HepG2 (cell line): ENCODE measurements around the gene SPACDR. TPM values are rescaled to one million over a fixed set of nuclear protein-coding genes. Genes with fewer than 3 reads are reported as not detected.
A peak's percentile ranks its signal among the peaks of the same experiment; 100 is the strongest.

Experiments used
- BRCA1 ChIP-seq: sonication (generic); formaldehyde crosslinking; IDR thresholded peaks from 2 replicates; pipeline ENCODE4 v1.4.0; 2020; ENCODE audit warnings: missing genetic modification reagents
- DPF2 ChIP-seq: sonication (generic); formaldehyde crosslinking; IDR thresholded peaks from 2 replicates; pipeline ENCODE4 v1.4.0; 2020; ENCODE audit warnings: mild to moderate bottlenecking, low read depth, missing genetic modification reagents, borderline replicate concordance
- FOXP1 ChIP-seq, 2 experiments: fragments of 450-650 bp in 1 of 2; IDR thresholded peaks; 2 replicates each; pipeline ENCODE4 v1.6.1; 2017 to 2018; ENCODE audit warnings: antibody characterized with exemption in 1 of 2
- JDP2 ChIP-seq: sonication (generic); formaldehyde crosslinking; IDR thresholded peaks from 2 replicates; pipeline ENCODE4 v1.8.1; 2022; ENCODE audit warnings: missing genetic modification reagents, borderline replicate concordance
- KDM3A ChIP-seq: IDR thresholded peaks from 2 replicates; pipeline ENCODE4 v1.6.1; 2018; ENCODE audit warnings: low read depth, missing compliant biosample characterization
- NFKB2 ChIP-seq: sonication (generic); formaldehyde crosslinking; IDR thresholded peaks from 2 replicates; pipeline ENCODE4 v1.4.0; 2020; ENCODE audit warnings: missing genetic modification reagents, borderline replicate concordance
- PHF5A ChIP-seq: IDR thresholded peaks from one replicate; pipeline ENCODE4 v1.6.1; 2018; ENCODE audit warnings: low read depth, missing genetic modification reagents; ENCODE audit not compliant: unreplicated experiment
- SP5 ChIP-seq: IDR thresholded peaks from 2 replicates; pipeline ENCODE4 v1.6.1; 2016; ENCODE audit warnings: low read depth, borderline replicate concordance
- SRSF9 ChIP-seq: fragments of 200-400 bp; formaldehyde crosslinking; IDR thresholded peaks from 2 replicates; pipeline ENCODE4 v1.6.1; 2018; ENCODE audit warnings: borderline replicate concordance, mild to moderate bottlenecking, low read depth, low read length; ENCODE audit not compliant: insufficient read depth, poor library complexity, severe bottlenecking
- SRY ChIP-seq: sonication (generic); formaldehyde crosslinking; IDR thresholded peaks from 2 replicates; pipeline ENCODE4 v1.8.0; 2022; ENCODE audit warnings: mild to moderate bottlenecking, missing genetic modification reagents
- TOPORS ChIP-seq: sonication (generic); formaldehyde crosslinking; IDR thresholded peaks from 2 replicates; pipeline ENCODE4 v1.8.0; 2023; ENCODE audit warnings: mild to moderate bottlenecking, missing genetic modification reagents
- U2AF2 ChIP-seq: fragments of 200-400 bp; formaldehyde crosslinking; IDR thresholded peaks from 2 replicates; pipeline ENCODE4 v1.6.1; 2017; ENCODE audit warnings: low read depth, mild to moderate bottlenecking, low read length
- ZNF317 ChIP-seq: sonication (generic); formaldehyde crosslinking; IDR thresholded peaks from 2 replicates; pipeline ENCODE4 v1.5.0; 2020; ENCODE audit warnings: mild to moderate bottlenecking, missing genetic modification reagents
- ZNF605 ChIP-seq: sonication (generic); formaldehyde crosslinking; IDR thresholded peaks from 2 replicates; pipeline ENCODE4 v1.8.0; 2022; ENCODE audit warnings: mild to moderate bottlenecking, missing genetic modification reagents
- ZNF703 ChIP-seq: sonication (generic); formaldehyde crosslinking; IDR thresholded peaks from 2 replicates; pipeline ENCODE4 v1.5.1; 2020; ENCODE audit warnings: missing genetic modification reagents, mild to moderate bottlenecking, moderate library complexity, borderline replicate concordance
- ZNF761 ChIP-seq: sonication (generic); formaldehyde crosslinking; conservative IDR thresholded peaks from 2 replicates; pipeline ENCODE4 v1.4.0; 2020; ENCODE audit warnings: mild to moderate bottlenecking, missing genetic modification reagents
- ZSCAN21 ChIP-seq: sonication (generic); formaldehyde crosslinking; IDR thresholded peaks from 2 replicates; pipeline ENCODE4 v1.8.0; 2022; ENCODE audit warnings: mild to moderate bottlenecking, missing genetic modification reagents, moderate library complexity, borderline replicate concordance
- polyA plus RNA-seq, 8 experiments: library from polyadenylated mRNA; depleted of rRNA in 3 of 8; stranded (reverse) in 7 of 8; unstranded in 1 of 8; fragments of >200 nt; fragmentation: Illumina TruSeq in 4 of 8; extraction: Trizol in 4 of 8; gene quantifications; 2 replicates each; pipeline versions ENCODE4 v1.2.1 to v1.2.3, GENCODE V29; 2011 to 2016; ENCODE audit warnings: low read depth in 4 of 8, missing spikeins in 1 of 8, mixed read lengths in 1 of 8; ENCODE audit not compliant: insufficient read depth in 1 of 8
- total RNA-seq, 5 experiments: library from RNA; depleted of rRNA; stranded (reverse); fragments of >200 nt; fragmentation: Illumina TruSeq; extraction: Trizol; gene quantifications; 2 replicates each; pipeline ENCODE4 v1.2.3, GENCODE V29; 2016; ENCODE audit warnings: low read depth in 1 of 5
- TF ChIP-seq, protein P1 (sequence below), 2 experiments: sonication (generic) in 1 of 2; formaldehyde crosslinking in 1 of 2; IDR thresholded peaks; 2 replicates each; pipeline versions ENCODE4 v1.4.0 to v1.6.1; 2018 to 2020; ENCODE audit warnings: missing genetic modification reagents in 2 of 2, borderline replicate concordance in 1 of 2, low read depth in 1 of 2, mild to moderate bottlenecking in 1 of 2, missing biosample characterization in 1 of 2
- TF ChIP-seq, protein P2 (sequence below): sonication (generic); formaldehyde crosslinking; IDR thresholded peaks from 2 replicates; pipeline ENCODE4 v1.4.0; 2020; ENCODE audit warnings: missing genetic modification reagents, mild to moderate bottlenecking, borderline replicate concordance
- TF ChIP-seq, protein P3 (sequence below): sonication (generic); formaldehyde crosslinking; IDR thresholded peaks from 2 replicates; pipeline ENCODE4; 2020; ENCODE audit warnings: missing genetic modification reagents, mild to moderate bottlenecking, borderline replicate concordance

SPACDR gene
- total and polyA plus RNA-seq, 2 of the 13 experiments (the other 11 are each of a cell fraction or from before 2014, with no cell fraction given): 0.41 TPM; not detected in 1

DNA sequence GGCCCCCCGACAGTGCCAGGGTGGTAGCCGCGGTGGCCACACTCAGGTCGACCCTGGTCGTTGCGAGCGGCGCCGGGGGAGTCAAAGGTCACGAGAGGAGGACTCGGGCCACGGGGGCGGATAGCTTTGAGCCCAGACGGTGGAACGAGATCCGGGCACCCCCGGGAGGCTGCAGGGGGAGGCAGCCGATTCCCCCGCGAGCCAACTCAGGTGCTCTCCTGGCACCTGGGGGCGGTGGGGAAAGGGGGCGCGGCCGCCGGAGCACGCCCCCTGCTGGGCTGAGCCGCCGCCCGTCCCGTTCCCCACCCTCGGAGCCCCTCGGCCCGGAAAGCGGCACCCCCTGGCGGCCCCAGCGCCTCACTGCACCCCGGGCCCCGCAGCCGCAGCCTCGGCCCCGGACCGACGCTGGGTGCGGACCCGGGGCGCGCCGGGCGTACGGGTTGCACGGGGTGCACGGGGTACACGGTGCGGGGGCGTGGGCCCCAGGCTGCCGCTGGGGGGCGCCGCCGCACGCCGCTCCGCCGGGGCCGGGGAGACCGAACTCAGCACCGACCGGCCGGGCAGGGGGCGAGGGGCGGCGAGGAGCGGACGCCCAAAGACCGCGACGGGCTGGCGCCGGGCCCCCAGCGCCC is 19.1 kb upstream of the SPACDR start (continued):
- TF ChIP-seq PHF5A (CRISPR knock-in tag) (peak; percentile 31), ZNF317 (CRISPR knock-in tag) (no peak), DPF2 (CRISPR knock-in tag) (no peak), SRSF9 (no peak), SP5 (CRISPR knock-in tag) (no peak), BRCA1 (no peak), NFKB2 (no peak), SRY (CRISPR knock-in tag) (no peak), KDM3A (CRISPR knock-in tag) (no peak), JDP2 (CRISPR knock-in tag) (no peak), U2AF2 (no peak), ZNF703 (CRISPR knock-in tag) (no peak), ZNF761 (CRISPR knock-in tag) (no peak), TOPORS (CRISPR knock-in tag) (no peak), ZNF605 (CRISPR knock-in tag) (no peak), ZSCAN21 (CRISPR knock-in tag) (no peak), FOXP1 (IDR thresholded peaks at IDR 0.05) (no peak), FOXP1 (CRISPR knock-in tag; IDR thresholded peaks at IDR 0.05) (no peak)
- TF ChIP-seq, protein P1, sequence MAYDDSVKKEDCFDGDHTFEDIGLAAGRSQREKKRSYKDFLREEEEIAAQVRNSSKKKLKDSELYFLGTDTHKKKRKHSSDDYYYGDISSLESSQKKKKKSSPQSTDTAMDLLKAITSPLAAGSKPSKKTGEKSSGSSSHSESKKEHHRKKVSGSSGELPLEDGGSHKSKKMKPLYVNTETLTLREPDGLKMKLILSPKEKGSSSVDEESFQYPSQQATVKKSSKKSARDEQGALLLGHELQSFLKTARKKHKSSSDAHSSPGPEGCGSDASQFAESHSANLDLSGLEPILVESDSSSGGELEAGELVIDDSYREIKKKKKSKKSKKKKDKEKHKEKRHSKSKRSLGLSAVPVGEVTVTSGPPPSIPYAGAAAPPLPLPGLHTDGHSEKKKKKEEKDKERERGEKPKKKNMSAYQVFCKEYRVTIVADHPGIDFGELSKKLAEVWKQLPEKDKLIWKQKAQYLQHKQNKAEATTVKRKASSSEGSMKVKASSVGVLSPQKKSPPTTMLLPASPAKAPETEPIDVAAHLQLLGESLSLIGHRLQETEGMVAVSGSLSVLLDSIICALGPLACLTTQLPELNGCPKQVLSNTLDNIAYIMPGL (CRISPR knock-in tag; IDR thresholded peaks at IDR 0.05; ENCODE audit: borderline replicate concordance in 1 of 2, low read depth in 1 of 2): peak; percentile 90 to 95
- TF ChIP-seq, protein P2, sequence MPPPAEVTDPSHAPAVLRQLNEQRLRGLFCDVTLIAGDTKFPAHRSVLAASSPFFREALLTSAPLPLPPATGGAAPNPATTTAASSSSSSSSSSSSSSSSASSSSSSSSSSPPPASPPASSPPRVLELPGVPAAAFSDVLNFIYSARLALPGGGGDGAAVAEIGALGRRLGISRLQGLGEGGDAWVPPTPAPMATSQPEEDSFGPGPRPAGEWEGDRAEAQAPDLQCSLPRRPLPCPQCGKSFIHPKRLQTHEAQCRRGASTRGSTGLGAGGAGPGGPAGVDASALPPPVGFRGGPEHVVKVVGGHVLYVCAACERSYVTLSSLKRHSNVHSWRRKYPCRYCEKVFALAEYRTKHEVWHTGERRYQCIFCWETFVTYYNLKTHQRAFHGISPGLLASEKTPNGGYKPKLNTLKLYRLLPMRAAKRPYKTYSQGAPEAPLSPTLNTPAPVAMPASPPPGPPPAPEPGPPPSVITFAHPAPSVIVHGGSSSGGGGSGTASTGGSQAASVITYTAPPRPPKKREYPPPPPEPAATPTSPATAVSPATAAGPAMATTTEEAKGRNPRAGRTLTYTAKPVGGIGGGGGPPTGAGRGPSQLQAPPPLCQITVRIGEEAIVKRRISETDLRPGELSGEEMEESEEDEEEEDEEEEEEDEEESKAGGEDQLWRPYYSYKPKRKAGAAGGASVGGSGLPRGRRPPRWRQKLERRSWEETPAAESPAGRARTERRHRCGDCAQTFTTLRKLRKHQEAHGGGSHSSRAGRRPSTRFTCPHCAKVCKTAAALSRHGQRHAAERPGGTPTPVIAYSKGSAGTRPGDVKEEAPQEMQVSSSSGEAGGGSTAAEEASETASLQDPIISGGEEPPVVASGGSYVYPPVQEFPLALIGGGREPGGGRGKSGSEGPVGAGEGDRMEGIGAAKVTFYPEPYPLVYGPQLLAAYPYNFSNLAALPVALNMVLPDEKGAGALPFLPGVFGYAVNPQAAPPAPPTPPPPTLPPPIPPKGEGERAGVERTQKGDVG (CRISPR knock-in tag): no peak
- TF ChIP-seq, protein P3, sequence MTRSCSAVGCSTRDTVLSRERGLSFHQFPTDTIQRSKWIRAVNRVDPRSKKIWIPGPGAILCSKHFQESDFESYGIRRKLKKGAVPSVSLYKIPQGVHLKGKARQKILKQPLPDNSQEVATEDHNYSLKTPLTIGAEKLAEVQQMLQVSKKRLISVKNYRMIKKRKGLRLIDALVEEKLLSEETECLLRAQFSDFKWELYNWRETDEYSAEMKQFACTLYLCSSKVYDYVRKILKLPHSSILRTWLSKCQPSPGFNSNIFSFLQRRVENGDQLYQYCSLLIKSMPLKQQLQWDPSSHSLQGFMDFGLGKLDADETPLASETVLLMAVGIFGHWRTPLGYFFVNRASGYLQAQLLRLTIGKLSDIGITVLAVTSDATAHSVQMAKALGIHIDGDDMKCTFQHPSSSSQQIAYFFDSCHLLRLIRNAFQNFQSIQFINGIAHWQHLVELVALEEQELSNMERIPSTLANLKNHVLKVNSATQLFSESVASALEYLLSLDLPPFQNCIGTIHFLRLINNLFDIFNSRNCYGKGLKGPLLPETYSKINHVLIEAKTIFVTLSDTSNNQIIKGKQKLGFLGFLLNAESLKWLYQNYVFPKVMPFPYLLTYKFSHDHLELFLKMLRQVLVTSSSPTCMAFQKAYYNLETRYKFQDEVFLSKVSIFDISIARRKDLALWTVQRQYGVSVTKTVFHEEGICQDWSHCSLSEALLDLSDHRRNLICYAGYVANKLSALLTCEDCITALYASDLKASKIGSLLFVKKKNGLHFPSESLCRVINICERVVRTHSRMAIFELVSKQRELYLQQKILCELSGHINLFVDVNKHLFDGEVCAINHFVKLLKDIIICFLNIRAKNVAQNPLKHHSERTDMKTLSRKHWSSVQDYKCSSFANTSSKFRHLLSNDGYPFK (CRISPR knock-in tag): no peak
